Heart right ventricle (tissue), 16 donors: ENCODE measurements around the gene TFEB. TPM values are rescaled to one million over a fixed set of nuclear protein-coding genes. Genes with fewer than 3 reads are reported as not detected.
A peak's percentile ranks its signal among the peaks of the same experiment; 100 is the strongest.

ENCODE experiments used
- ATAC-seq, 8 donors: fragments of 200-7000 bp; cut with Tn5 transposase; one replicate each; pipeline ENCODE4 v1.9.1; 2020; ENCODE audit warnings: mild to moderate bottlenecking in 8 of 8, moderate library complexity in 8 of 8, moderate number of reproducible peaks in 1 of 8
- DNase-seq, 2 donors: peaks; one replicate each; pipeline ENCODE4 v3.0.0-alpha.2; 2020
- H3K27ac ChIP-seq, 10 donors: fragments of 200-600 bp; sonication (generic) in 2 of 10; one replicate each; pipeline versions ENCODE4 v1.5.0 to v1.8.0; 2020 to 2022; ENCODE audit warnings: mild to moderate bottlenecking in 3 of 10
- H3K27me3 ChIP-seq, 7 donors: fragments of 200-600 bp; one replicate each; pipeline ENCODE4 v1.8.0; 2021 to 2022; ENCODE audit warnings: mild to moderate bottlenecking in 2 of 7
- H3K36me3 ChIP-seq, 9 donors: fragments of 200-600 bp; sonication (generic) in 1 of 9; one replicate each; pipeline versions ENCODE4 v1.5.0 to v1.8.0; 2020 to 2022; ENCODE audit warnings: mild to moderate bottlenecking in 2 of 9
- H3K4me1 ChIP-seq, 9 donors: fragments of 200-600 bp; sonication (generic) in 1 of 9; one replicate each; pipeline versions ENCODE4 v1.5.0 to v1.8.0; 2020 to 2022; ENCODE audit warnings: mild to moderate bottlenecking in 4 of 9
- H3K4me3 ChIP-seq, 10 donors: fragments of 200-600 bp; sonication (generic) in 2 of 10; one replicate each; pipeline versions ENCODE4 v1.5.0 to v1.8.0; 2020 to 2022; ENCODE audit warnings: mild to moderate bottlenecking in 7 of 10, moderate library complexity in 2 of 10
- H3K9me3 ChIP-seq, 11 donors: fragments of 200-600 bp in 10 of 11; sonication (generic) in 2 of 11; one replicate each; pipeline versions ENCODE4 v1.5.0 to v1.8.0; 2013 to 2022; ENCODE audit warnings: mild to moderate bottlenecking in 2 of 11, control low read depth in 1 of 11, moderate library complexity in 1 of 11
- WGBS, 2 donors: extraction: QIAGEN DNeasy Blood & Tissue Kit; methylation state at CpG; one replicate each; pipeline ENCODE4 v1.1.7; 2013; ENCODE audit warnings: inconsistent platforms in 1 of 2; 5-methylcytosine and 5-hydroxymethylcytosine counted together
- intact Hi-C, 10 donors: fragments of 100-400 bp; cut with DNase I; formaldehyde crosslinking; loops; one replicate each; pipeline versions ENCODE4 v1.11.1 to v1.14.2; 2022
- polyA plus RNA-seq, 2 donors: library from polyadenylated mRNA; stranded (reverse); fragments of 200-250 nt; gene quantifications; one replicate each; pipeline ENCODE4 v1.2.3, GENCODE V29; 2013
- total RNA-seq, 10 donors: library from RNA; stranded (reverse); fragmentation: NEBNext Ultra II Directional in 3 of 10; extraction: Animal tissue kit (Norgen Biotek cat#: 25700) in 3 of 10; gene quantifications; one replicate each; pipeline versions ENCODE4 v1.2.1 to v1.2.4, GENCODE V29; 2021 to 2023
- TF ChIP-seq, protein P1 (sequence below), 9 donors: fragments of 200-600 bp; sonication (generic) in 2 of 9; IDR thresholded peaks; one replicate each; pipeline versions ENCODE4 v1.5.0 to v1.8.0; 2021 to 2022; ENCODE audit warnings: antibody characterized with exemption in 9 of 9, mild to moderate bottlenecking in 5 of 9, moderate library complexity in 1 of 9
- donor health status: Arrhythmogenic right ventricular cardiomyopathy.
- donor health status: ischemic (EF 13 %, LVEDD 7.1; RV severe dilation, severe dysfunction).
- donor health status: healthy with polysubstance abuse.
- donor health status: DM: no; HTN: yes; CAD: no.
- donor health status: DM: no; HTN: no; CAD: no.
- donor health status: ischemic (EF 25% LVEDD 6.9; RV normal size, moderate dysfunction).
- donor health status: ischemic (EF 25% LVEDD 5.7; RV mildly dilated, moderate dysfunction).
- donor health status: healthy.
- donor health status: DM: yes; HTN: yes; CAD: no.
- donor health status: Ischemic cardiomyopathy.
- donor health status: ischemic (EF 35%, LVEDD 5.7; RV mildly dilated, moderate dysfunction).
- donor health status: nonischemic (EF 11% LVEDD 7.7; RV severe dilation, severe dysfunction).
- donor health status: DM: yes; HTN: yes; CAD: no.
- donor health status: PGD.
- donor health status: ischemic (EF 29% LVEDD 5.4; RV normal size, mild dysfunction).
- donor health status: nonischemic (EF 23%, LVEDD 6.1; RV moderate dilation, normal function).

The TFEB gene
- total and polyA plus RNA-seq, 12 donors: 29.2 to 52.3 (median 39.6) TPM

DNA sequence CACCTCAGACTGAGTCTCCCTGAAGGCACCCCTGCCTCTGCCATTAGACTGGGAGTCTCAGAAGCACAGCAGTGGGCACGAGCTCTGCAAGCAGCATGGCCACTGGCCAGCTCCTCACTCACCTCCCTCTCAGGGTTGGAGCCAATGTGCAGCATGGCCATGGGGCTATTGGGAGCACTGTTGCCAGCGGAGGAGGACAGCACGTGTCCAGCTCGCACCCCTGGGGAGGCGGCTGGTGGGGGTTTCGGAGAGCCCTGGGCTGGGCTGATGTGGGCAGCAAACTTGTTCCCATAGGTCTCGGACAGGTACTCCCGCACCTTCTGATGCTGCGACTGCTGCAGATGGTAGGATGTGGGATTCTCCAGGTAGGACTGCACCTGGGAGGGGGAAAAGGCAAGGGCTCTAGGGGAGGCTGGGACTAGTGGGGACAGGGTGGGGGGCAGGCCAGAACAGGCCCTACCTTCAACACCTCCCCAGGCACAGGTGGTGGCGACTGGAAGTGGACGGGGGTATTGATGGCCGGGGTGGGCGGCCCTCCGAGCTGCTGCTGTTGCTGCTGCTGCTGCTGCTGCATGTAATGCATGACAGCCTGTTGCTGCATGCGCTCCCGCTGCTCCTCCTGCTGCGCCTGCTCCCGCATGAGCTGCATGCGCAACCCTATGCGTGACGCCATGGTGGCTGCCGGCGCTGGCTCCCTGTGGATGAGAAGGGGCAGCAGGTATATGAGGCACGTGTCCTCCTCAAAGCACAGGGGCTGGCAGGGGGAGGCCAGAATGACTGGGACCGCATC is 44.7 kb downstream of the TFEB start:
- WGBS, 2 donors: 94 to 95% methylated on average over 25 of the region's 25 CpGs
- TF ChIP-seq, protein P1, sequence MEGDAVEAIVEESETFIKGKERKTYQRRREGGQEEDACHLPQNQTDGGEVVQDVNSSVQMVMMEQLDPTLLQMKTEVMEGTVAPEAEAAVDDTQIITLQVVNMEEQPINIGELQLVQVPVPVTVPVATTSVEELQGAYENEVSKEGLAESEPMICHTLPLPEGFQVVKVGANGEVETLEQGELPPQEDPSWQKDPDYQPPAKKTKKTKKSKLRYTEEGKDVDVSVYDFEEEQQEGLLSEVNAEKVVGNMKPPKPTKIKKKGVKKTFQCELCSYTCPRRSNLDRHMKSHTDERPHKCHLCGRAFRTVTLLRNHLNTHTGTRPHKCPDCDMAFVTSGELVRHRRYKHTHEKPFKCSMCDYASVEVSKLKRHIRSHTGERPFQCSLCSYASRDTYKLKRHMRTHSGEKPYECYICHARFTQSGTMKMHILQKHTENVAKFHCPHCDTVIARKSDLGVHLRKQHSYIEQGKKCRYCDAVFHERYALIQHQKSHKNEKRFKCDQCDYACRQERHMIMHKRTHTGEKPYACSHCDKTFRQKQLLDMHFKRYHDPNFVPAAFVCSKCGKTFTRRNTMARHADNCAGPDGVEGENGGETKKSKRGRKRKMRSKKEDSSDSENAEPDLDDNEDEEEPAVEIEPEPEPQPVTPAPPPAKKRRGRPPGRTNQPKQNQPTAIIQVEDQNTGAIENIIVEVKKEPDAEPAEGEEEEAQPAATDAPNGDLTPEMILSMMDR (IDR thresholded peaks at IDR 0.05): no peak
- Histone ChIP-seq H3K27me3 (no peaks in the 10 kb centered on the region), H3K27ac (no peak overlapping the region), H3K4me3 (no peak overlapping the region), H3K9me3 (no peaks in the 10 kb centered on the region), H3K36me3 (peaks cover 0 to 56% (median 34%) of the 10 kb centered on the region in 9 donors), H3K4me1 (peaks cover 0 to 50% (median 20%) of the 10 kb centered on the region in 9 donors)
- no peak for DNase-seq
- no peak for ATAC-seq
- intact Hi-C loops: loop anchor here in 2 of 10 donors (10.0 kb wide), 1 partner anchor 84 kb away; the partner anchor contains the start of gene FRS3 (in 2 of the 2)

DNA sequence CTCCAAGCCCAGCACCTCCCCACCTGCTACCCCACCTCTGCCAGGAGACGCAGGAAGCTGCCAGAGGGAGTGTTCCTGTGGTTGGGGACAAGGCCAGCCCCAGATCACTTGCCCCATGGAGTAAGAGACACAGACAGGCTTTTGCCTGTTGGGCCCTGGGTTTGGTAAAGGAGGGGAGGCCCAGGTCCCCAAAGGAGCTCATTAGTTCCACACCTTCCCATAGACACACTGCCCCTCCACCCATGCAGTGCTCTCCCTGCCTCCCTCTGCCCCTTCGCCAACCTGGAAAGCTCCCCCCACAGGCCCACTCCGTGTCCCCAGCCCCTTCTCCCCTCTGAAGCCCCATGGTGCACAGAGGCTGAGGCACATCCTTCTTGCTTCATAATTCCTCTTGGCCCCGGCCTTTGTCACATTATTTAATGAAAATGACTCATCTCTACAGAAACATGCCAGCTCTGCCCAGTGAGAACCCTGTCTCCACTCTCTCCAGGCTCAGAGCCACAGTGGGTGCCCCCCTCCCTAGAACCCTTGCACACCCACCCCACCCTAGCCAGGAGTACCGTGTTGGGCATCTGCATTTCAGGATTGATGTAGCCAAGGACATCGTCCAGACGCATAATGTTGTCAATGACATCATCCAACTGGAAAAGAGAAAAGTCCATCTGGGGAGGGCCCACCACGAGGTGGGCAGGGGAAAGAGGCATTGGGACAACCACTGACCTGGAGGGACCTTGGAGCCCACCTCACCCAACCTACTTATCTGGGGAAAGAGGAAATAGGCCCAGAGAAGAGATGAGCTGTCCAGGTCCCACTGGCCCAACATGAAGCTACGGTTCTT is 46.0 kb downstream of the TFEB start:
- peak overlapping the region in 3 of 10 donors; percentile 26 to 57 (median 39) for H3K27ac ChIP-seq
- H3K27me3 ChIP-seq: no peaks in the 10 kb centered on the region
- intact Hi-C loops: loop anchor here in 6 of 10 donors (10.0 kb wide), 3 partner anchors 85 to 225 kb away; partner anchors contain the start of genes FRS3 (in 3 of the 6), PRICKLE4 (in 2 of the 6) and TOMM6 (in 2 of the 6)
- TF ChIP-seq, protein P1 (IDR thresholded peaks at IDR 0.05): no peak
- H3K9me3 ChIP-seq: no peaks in the 10 kb centered on the region
- peaks cover 0 to 43% (median 19%) of the 10 kb centered on the region in 9 donors for H3K4me1 ChIP-seq
- ATAC-seq (no peak), DNase-seq (no peak)
- peaks cover 0 to 70% (median 41%) of the 10 kb centered on the region in 9 donors for H3K36me3 ChIP-seq
- 66 to 69% methylated on average over 9 of the region's 9 CpGs for WGBS, 2 donors
- no peak overlapping the region for H3K4me3 ChIP-seq

DNA sequence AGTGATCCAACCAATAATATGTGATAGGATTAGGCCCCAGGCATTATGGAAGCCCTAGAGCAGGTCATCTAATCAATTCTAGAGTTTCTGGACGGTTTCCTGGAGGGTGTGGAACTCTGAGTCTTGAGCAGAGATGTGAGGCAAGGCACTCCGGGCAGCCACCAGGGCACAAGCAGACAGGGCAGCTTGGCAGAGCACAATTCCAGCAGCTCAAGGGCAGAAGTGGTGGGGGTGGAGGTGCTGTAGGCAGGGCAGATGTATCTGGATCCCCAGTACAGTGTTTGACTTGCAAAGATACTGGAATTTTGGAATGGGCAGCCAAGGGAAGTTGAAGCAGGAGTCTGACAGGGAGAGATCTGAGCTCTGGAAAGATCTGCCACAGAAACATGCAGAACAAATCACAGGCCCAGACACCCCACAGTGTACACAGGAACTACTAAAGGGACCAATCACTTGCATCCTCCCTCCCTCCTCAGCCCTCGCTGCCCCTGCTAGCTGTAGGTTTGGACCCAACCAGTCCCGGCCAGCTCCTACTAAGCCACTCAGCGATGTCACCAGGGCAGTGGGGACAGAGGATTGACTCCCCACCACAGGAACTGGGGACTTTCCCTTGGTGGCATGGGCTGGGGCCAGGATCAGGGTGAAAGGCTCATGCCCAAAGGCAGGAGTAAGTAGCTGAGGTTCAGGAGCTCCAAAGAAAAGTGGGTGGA is 47.0 kb downstream of the TFEB start:
- H3K9me3 ChIP-seq: no peaks in the 10 kb centered on the region
- peak in 5 of 8 donors; percentile 16 to 44 (median 24) for ATAC-seq
- H3K4me1 ChIP-seq: peaks cover 0 to 41% (median 16%) of the 10 kb centered on the region in 9 donors
- TF ChIP-seq, protein P1 (IDR thresholded peaks at IDR 0.05): no peak
- peak overlapping the region in 6 of 10 donors; percentile 12 to 57 (median 32) for H3K27ac ChIP-seq
- intact Hi-C loops: loop anchor here in 6 of 10 donors (10.0 kb wide), 3 partner anchors 86 to 224 kb away; partner anchors contain the start of genes PRICKLE4 (in 2 of the 6), TOMM6 (in 2 of the 6) and FRS3 (in 1 of the 6)
- no peaks in the 10 kb centered on the region for H3K27me3 ChIP-seq
- no peak overlapping the region for H3K4me3 ChIP-seq
- DNase-seq: peak in 1 of 2 donors; percentile 23
- WGBS, 2 donors: 73 to 79% methylated on average over 5 of the region's 5 CpGs
- peaks cover 0 to 72% (median 43%) of the 10 kb centered on the region in 9 donors for H3K36me3 ChIP-seq
